NCI-H446 (cell line): Measurements from ENCODE around the gene R3HCC1L.
A peak's percentile ranks its signal among the peaks of the same experiment; 100 is the strongest.

Experiments
- DNase-seq, 2 experiments: peaks; one replicate each; lab custom pipeline; 2025; lab: John Stamatoyannopoulos, UW

The R3HCC1L gene

DNA sequence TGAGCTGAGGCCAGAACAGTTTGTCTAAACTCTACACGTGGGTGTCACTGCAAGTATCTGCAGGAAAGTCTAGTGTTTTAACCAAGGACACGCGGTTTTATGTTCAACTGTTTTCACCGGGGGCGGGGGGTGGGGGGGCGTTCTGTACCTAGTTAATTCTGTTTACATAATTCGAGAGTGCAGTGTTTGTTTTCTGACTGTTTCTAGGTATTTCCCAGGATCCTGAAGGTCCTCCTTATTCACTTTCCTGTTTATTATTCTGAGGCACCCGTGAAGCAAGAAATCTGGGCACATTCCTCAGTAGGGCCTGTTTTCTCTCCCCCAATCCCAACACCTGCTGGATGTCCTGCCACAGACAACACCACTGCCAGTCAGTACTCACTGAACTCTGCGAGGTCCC, 125.9 kb downstream of the R3HCC1L start:
- no peak for DNase-seq

DNA sequence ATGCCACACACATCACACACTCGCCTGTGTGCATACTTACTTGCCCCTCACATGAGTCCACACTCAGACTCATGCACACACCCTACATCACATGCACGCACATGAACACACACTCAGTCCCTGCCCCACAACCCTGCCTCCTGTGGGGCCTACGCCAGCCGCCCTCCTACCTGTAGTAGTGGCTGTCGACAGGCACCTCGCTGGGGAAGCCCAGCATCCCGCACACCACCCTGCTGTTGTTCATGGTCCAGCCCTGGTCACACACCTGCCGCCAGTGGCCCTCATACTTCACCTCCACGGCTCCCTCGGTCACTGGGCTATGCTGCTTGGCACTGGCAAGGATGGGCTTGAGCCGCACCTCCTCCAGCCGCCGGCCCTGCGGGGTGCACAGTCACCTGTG, 126.3 kb downstream of the R3HCC1L start:
- no peak for DNase-seq

- DNase-seq, result no peak
Measured at GRCh38 chr10:98261436-98262277, 127.2 kb downstream of the R3HCC1L start.

- peak in 1 of 2 experiments; percentile 27 for DNase-seq
Measured at GRCh38 chr10:98262571-98262970, 128.1 kb downstream of the R3HCC1L start.

- DNase-seq, result no peak
Measured at GRCh38 chr10:98263088-98263487, 128.6 kb downstream of the R3HCC1L start.

DNA sequence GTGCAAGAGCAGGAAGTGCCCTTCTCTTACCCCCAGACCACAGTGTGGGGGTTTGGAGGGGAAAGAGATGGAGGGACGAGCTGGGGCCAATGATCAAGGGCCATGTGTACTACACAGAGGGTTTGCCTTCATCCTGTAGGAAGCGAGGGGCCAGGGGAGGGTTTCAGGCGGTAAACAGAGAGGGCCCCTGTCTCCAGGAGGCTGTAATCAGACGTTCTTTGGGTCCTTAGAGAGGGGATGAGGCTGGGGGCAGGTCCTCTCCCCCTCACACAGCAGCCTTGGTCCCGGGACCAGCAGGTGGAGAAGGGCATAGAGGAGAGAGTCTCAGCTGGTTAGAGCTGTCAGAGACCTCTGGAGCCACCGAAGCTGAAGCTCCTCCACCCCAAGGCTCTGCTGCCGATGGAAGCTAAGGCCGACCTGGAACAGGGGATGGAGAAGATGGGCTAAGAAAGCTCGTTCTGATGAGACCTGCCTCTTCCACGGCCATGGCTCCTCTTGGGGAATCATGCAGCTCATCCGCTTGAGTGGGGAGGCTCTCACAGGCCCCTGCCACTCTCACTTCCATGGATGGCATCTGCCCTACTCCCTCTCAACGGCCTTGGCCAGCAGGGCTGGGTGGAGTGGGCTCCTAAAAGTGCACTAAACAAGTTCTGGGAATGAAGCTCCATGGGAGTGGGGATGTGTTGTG, 130.1 kb downstream of the R3HCC1L start:
- DNase-seq, result no peak

- no peak for DNase-seq
Measured at GRCh38 chr10:98265403-98266378, 131.2 kb downstream of the R3HCC1L start.

DNA sequence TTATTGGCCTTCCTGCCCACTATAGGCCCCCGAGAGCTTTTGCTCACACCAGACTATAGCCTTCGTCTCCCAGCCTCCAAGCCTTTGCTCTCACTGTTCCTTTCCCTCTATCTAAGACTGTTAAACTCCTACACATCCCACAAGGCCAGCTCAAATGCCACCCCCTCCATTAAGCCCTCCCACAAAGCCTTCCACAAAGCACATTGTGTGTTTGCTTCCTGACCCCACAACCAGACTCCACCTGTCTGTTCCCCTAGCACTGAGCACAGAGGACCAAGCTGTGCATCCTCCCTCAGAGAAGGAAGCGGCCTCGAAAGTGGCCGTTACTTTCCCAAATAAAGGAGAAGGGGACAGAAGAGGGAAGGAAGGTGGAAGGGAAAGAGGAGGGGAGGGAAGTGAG, 132.2 kb downstream of the R3HCC1L start:
- no peak for DNase-seq

GRCh38 chr10:98267069-98267893, 132.8 kb downstream of the R3HCC1L start:
- no peak for DNase-seq

- DNase-seq, result no peak
Measured at GRCh38 chr10:98267894-98268693, 133.6 kb downstream of the R3HCC1L start, which contains the start of gene LOXL4. Gene LOXL4, minus strand, starts transcription at chr10:98268194. Its CDS starts 5,175 bp downstream, at chr10:98263019.

- DNase-seq, result no peak
Measured at GRCh38 chr10:98268694-98269431, 134.4 kb downstream of the R3HCC1L start.

DNA sequence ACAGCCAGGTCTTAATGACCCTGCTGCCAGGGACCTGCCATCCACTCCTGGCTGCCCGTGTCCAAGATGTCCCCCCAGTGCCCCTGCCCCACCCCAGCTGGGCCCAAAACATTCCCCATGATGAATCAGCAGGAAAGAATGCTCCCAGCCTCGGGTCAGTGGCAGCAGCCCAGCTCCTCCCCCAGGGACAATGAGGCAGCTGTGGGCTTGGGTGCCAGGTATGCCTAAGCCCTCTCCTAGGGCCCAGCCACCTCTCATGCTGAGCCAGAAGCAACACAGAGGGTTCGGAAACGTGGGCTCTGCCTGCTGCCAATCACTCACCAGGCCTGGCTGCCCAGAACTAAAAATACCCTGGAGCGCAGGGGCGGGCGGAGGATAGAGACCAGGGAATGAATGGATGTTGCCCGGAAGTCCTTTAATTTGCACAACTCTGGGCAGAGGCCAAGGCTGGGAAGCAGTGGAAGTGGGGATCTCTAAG, 135.0 kb downstream of the R3HCC1L start:
- DNase-seq, result peak in 1 of 2 experiments; percentile 45

DNA sequence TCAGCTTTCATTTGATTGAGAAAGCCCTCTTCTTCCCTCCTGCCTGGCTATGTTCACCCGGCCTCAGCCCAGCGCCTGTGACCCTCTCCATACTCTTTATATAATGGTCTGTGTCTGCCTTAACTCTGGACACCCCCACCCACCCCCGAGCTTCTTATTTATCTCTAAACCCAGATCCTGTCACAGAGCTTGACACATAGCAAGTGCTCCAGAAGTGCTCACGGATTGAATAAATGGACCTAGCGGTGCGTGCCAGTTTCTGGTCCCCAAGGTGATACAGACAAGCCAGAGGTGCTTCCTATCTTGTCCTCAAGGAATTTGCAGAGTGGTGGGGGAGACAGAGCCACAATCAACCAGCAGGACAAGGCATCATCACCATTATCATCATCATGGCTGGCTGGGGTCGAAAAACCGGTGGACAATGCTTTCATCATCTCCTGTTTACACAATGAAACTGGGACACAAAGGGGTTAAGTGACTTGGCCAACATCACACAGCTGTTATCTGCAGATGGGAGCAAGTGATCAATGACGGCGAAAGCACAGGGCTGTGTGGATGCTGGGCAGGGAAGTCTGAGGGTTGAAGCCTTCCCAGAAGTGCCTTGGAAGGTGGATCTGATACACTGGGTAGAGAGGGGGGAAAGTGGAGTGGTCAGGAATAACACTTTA, 135.8 kb downstream of the R3HCC1L start:
- DNase-seq, result no peak

DNA sequence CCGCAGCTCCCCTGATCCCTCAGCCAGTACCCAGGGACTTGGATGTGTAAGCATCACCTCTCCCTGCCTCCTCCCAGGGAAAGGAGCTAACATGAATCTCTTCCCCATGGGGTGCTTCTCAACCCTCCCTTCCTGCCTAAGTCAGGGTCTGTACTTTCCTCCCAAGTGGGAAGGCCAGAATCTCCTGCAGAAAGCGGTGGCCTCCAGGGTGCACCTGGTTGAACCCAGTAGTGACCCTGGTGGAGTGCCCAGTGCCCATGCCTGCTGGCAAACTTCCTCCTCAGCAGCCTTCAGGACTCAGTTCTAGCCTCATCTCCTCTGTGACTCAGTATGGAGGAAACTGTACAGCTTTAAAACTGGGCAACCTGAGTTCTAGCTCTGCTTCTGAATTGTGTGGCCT, 136.3 kb downstream of the R3HCC1L start:
- DNase-seq, result no peak

GRCh38 chr10:98272245-98272644, 137.8 kb downstream of the R3HCC1L start:
- no peak for DNase-seq

DNA sequence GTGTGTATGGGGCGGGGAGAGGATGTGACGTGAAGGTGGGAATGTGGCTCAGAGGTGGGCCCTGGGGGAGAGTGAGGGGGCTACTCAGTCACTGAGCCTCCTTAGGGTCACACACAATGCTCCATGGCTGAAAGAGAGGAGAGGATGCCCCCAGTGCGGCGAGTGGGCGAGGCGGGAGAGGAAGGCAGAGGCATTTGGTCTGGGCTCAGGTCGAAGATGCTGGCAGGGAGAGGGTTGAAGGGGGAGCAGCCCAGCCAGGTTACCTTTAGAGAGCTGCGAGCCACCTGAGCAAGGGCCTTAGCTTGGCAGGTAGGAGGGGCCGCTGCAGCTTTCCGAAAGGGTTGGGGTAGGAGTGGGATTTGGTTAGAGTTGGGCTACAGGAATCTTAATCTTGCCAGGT, 138.2 kb downstream of the R3HCC1L start:
- no peak for DNase-seq

GRCh38 chr10:98273057-98273850, 138.8 kb downstream of the R3HCC1L start:
- no peak for DNase-seq

DNA sequence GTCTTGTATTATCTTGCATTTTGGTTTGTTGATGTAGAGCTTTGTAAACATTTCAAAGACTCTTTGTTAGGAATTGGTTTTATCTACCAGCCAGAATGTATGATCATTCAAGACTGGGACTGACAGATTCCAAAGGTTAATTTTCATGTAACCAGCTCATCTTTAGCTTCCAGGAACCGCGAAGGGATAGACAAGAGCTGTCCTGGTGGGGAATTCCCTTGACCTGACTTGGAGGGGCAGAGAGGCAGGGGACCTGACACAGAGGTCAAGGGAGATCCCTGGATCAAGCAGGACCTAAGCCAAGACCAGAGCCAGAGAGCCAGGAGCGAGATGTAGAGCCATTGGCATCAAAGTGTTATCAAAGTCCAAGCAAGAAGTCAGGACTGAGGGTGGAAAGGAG, 140.1 kb downstream of the R3HCC1L start:
- DNase-seq, result no peak
